Gastrocnemius medialis (tissue), 4 donors: ENCODE results near the gene EEFSEC.

Source experiments
- POLR2A ChIP-seq, 2 donors: fragments of 450-650 bp; IDR thresholded peaks; one replicate each; pipeline ENCODE4 v1.6.1; 2017; ENCODE audit warnings: antibody characterized with exemption in 2 of 2, mild to moderate bottlenecking in 2 of 2, moderate library complexity in 2 of 2
- TF ChIP-seq, protein P1 (sequence below), 5 experiments: fragments of 450-650 bp in 3 of 5; fragments of 200-600 bp in 2 of 5; sonication (generic) in 2 of 5; IDR thresholded peaks in 4 of 5; conservative IDR thresholded peaks in 1 of 5; 1 replicate in 4 of 5; 2 replicates in 1 of 5; pipeline ENCODE4 v1.5.1; 2016 to 2019; ENCODE audit warnings: antibody characterized with exemption in 5 of 5, mild to moderate bottlenecking in 3 of 5, moderate library complexity in 3 of 5

DNA sequence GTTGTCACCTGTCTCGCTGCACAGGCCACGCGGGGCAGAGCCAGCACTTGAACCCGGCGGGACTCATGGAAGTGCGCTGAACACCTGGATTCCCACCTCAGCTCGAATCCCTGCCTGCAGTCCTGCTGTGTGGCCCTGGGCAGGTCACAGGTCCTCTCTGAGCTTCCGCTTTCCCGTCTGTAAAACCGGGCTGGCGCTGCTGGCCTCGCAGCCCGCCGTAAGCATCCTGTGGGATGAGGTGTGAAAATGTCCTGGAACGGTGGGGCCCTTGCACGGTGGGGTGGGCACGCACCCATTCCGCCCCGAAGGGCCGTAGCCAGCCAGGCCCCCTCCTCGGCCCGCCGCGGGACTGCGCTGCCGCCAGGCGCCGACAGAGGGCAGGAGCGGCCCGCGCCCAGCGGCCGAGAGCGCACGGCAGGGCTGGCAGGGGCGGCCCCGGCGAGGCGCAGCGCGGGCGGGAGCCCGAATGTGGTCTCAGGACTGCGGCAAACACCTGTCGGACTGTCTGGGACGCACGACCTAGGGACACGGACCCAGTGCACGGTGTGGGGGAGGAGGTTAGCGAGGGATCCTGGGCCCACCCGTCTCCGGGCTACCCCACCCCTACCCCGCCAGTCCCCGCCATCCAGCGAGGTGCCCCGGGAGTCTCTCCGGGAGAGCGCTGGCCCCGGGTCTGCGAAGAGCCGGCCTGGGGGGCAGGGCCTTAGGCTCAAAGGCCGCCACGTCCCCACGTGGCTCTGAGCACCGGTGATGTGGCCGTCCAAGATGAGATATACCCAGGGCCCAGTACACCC lies 273.0 kb downstream of the EEFSEC start:
- TF ChIP-seq, protein P1, sequence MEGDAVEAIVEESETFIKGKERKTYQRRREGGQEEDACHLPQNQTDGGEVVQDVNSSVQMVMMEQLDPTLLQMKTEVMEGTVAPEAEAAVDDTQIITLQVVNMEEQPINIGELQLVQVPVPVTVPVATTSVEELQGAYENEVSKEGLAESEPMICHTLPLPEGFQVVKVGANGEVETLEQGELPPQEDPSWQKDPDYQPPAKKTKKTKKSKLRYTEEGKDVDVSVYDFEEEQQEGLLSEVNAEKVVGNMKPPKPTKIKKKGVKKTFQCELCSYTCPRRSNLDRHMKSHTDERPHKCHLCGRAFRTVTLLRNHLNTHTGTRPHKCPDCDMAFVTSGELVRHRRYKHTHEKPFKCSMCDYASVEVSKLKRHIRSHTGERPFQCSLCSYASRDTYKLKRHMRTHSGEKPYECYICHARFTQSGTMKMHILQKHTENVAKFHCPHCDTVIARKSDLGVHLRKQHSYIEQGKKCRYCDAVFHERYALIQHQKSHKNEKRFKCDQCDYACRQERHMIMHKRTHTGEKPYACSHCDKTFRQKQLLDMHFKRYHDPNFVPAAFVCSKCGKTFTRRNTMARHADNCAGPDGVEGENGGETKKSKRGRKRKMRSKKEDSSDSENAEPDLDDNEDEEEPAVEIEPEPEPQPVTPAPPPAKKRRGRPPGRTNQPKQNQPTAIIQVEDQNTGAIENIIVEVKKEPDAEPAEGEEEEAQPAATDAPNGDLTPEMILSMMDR (IDR thresholded peaks at IDR 0.05 in 4 of 5, conservative IDR thresholded peaks at IDR 0.05 in 1 of 5) = peak; percentile 68 to 99 (median 94)
- TF ChIP-seq POLR2A (IDR thresholded peaks at IDR 0.05) = no peak
